NT2/D1 (cell line): ENCODE results near the gene RETREG1.

ENCODE experiments used
- DNase-seq: peaks from one replicate; pipeline ENCODE4 v3.0.0-alpha.2; 2011; ENCODE audit warnings: low read depth, low spot score
- H3K27me3 ChIP-seq: 2 replicates; pipeline ENCODE4 v1.6.0; 2011; ENCODE audit warnings: mild to moderate bottlenecking; ENCODE audit not compliant: insufficient read length, insufficient read depth
- H3K36me3 ChIP-seq: 2 replicates; pipeline ENCODE4 v1.6.1; 2011; ENCODE audit warnings: mild to moderate bottlenecking, low read length, mixed read lengths; ENCODE audit not compliant: insufficient read depth, insufficient read length
- H3K4me1 ChIP-seq: 2 replicates; pipeline ENCODE4 v1.5.1; 2011; ENCODE audit not compliant: insufficient read depth, insufficient read length
- H3K4me3 ChIP-seq: 2 replicates; pipeline ENCODE4 v1.5.1; 2011; ENCODE audit warnings: low read depth; ENCODE audit not compliant: insufficient read length
- H3K9ac ChIP-seq: 2 replicates; pipeline ENCODE4 v1.6.0; 2011; ENCODE audit warnings: low read depth; ENCODE audit not compliant: insufficient read length
- H3K9me3 ChIP-seq: 2 replicates; pipeline ENCODE4 v1.5.1; 2011; ENCODE audit warnings: mild to moderate bottlenecking, low read length; ENCODE audit not compliant: insufficient read depth
- SUZ12 ChIP-seq: IDR thresholded peaks from 2 replicates; pipeline ENCODE4 v1.6.1; 2011; ENCODE audit not compliant: insufficient read length, insufficient read depth; ENCODE audit errors: extremely low read depth
- YY1 ChIP-seq: IDR thresholded peaks from 2 replicates; pipeline ENCODE4 v1.6.1; 2011; ENCODE audit not compliant: insufficient read length, insufficient read depth
- ZNF274 ChIP-seq: IDR thresholded peaks from 2 replicates; pipeline ENCODE4 v1.6.1; 2011; ENCODE audit warnings: mild to moderate bottlenecking, low read depth, low read length

Gene RETREG1

DNA sequence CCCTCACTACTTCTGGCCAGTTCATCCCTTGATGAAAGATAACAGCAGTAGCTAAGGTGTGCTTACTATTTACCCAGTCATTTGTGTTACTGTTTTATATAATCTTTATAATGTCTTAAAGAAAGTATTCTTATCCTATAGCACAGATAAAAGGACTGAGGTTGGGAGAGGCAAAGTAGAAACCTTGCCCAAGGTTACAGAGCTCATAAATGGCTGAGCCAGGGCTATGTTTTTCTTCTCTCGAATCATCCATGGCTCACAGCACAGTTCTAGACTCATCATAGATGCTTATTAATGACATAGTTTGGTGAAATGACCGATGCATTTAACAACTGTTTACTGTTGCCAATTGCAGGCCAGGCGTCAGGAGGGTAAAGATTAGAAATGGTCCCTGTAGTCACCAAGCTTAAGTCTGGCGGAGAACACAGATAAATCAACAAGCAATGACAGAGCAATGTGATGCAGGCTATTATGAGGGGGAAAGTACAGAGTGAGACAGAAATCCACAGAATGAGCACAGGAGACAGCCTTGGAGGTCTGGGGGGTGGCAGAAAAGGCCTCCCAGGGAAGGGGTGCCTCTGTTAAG lies 85.6 kb downstream of the RETREG1 start:
- no peak for DNase-seq
- Histone ChIP-seq H3K4me3 (no peak overlapping the region), H3K9ac (no peak overlapping the region), H3K4me1 (no peaks in the 10 kb centered on the region), H3K36me3 (no peaks in the 10 kb centered on the region), H3K27me3 (no peaks in the 10 kb centered on the region), H3K9me3 (no peaks in the 10 kb centered on the region)
- TF ChIP-seq YY1 (no peak), SUZ12 (no peak), ZNF274 (no peak)

GRCh38 chr5:16529306-16529705 lies 87.5 kb downstream of the RETREG1 start:
- H3K4me3 ChIP-seq, result no peak overlapping the region
- no peak for DNase-seq
- no peaks in the 10 kb centered on the region for H3K9me3 ChIP-seq
- no peaks in the 10 kb centered on the region for H3K27me3 ChIP-seq
- no peaks in the 10 kb centered on the region for H3K4me1 ChIP-seq
- H3K36me3 ChIP-seq, result no peaks in the 10 kb centered on the region
- H3K9ac ChIP-seq, result no peak overlapping the region
- TF ChIP-seq SUZ12 (no peak), ZNF274 (no peak), YY1 (no peak)

GRCh38 chr5:16528382-16529110 lies 88.3 kb downstream of the RETREG1 start:
- H3K9ac ChIP-seq, result no peak overlapping the region
- DNase-seq, result no peak
- no peaks in the 10 kb centered on the region for H3K36me3 ChIP-seq
- H3K27me3 ChIP-seq, result no peaks in the 10 kb centered on the region
- no peaks in the 10 kb centered on the region for H3K4me1 ChIP-seq
- no peak overlapping the region for H3K4me3 ChIP-seq
- TF ChIP-seq YY1 (no peak), ZNF274 (no peak), SUZ12 (no peak)
- H3K9me3 ChIP-seq, result no peaks in the 10 kb centered on the region

GRCh38 chr5:16525651-16526050 lies 91.1 kb downstream of the RETREG1 start:
- no peaks in the 10 kb centered on the region for H3K27me3 ChIP-seq
- DNase-seq, result no peak
- no peaks in the 10 kb centered on the region for H3K4me1 ChIP-seq
- no peak overlapping the region for H3K4me3 ChIP-seq
- TF ChIP-seq YY1, result no peak
- no peak for TF ChIP-seq ZNF274
- TF ChIP-seq SUZ12, result no peak
- no peaks in the 10 kb centered on the region for H3K9me3 ChIP-seq
- no peaks in the 10 kb centered on the region for H3K36me3 ChIP-seq
- H3K9ac ChIP-seq, result no peak overlapping the region

DNA sequence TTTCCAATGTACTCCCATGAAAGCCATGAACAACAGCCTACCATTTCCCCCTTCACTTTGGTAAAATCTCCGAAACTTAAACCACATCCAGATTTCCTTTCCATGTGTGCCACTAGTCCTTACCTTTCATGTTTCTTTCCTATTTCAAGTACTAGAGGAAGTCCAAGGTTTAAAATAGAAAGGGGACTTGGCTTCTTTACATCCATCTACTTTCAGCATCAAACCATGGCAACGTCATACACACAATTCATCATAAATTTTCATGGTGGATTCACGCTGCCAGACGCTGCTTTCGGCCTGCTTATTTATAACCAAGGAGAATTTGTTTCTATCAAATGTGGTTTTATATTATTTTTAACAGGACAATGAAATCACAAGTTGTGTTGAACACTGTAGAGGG lies 92.5 kb downstream of the RETREG1 start:
- Histone ChIP-seq H3K9ac (no peak overlapping the region), H3K4me3 (no peak overlapping the region), H3K27me3 (no peaks in the 10 kb centered on the region), H3K36me3 (no peaks in the 10 kb centered on the region), H3K4me1 (no peaks in the 10 kb centered on the region), H3K9me3 (no peaks in the 10 kb centered on the region)
- TF ChIP-seq ZNF274 (no peak), SUZ12 (no peak), YY1 (no peak)
- no peak for DNase-seq

DNA sequence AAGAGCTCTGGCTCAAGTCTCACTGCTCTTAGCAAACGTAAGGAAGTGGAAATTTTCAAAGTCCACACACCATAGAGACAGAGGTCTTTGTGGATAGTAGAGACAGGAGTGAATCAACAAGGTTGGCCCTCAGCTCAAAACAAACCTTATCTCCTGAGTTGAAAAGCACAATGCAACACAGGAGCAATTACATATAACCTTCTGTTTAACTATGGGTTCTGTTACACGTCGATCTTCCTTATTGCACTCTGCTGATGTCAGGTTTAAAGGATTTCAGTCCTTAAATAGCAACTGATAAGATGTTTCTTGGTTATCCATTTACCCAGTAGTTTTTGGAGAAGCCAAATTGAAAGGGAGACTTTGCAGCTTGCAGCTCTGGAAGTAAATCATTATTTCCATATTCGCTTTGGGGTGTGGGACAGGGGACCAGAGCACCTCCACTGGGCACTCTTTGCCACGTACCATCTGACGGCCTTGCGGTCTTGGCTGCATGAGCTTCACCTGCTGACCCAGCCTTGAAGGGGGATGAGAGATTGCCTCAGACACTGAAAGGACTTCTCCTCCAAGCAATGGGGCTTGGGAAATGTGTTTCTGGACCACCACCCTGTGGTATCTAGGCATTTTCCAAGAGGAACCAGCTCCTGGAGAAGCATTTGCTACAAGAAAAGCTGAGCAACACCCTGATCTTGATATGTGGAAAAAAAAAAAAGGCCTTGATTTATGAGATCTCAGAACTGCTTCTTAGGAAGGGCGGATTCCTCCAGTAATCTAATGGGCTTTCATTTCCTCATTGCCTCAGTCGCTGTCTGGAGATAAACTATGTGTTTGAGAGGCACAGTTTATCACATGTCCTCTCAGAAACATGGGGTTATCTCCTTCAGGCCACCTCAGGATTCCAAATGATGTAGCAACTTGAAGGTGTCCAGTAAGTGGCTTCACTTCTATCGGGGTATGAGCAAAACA lies 95.0 kb downstream of the RETREG1 start:
- Histone ChIP-seq H3K27me3 (no peaks in the 10 kb centered on the region), H3K9me3 (no peaks in the 10 kb centered on the region), H3K4me1 (no peaks in the 10 kb centered on the region), H3K4me3 (no peak overlapping the region), H3K36me3 (no peaks in the 10 kb centered on the region), H3K9ac (no peak overlapping the region)
- no peak for TF ChIP-seq ZNF274
- TF ChIP-seq YY1, result no peak
- no peak for TF ChIP-seq SUZ12
- no peak for DNase-seq

- no peak for TF ChIP-seq ZNF274
- no peak for TF ChIP-seq YY1
- Histone ChIP-seq H3K36me3 (no peaks in the 10 kb centered on the region), H3K9ac (no peak overlapping the region), H3K27me3 (no peaks in the 10 kb centered on the region), H3K4me3 (no peak overlapping the region), H3K9me3 (no peaks in the 10 kb centered on the region), H3K4me1 (no peaks in the 10 kb centered on the region)
- no peak for DNase-seq
Measured at GRCh38 chr5:16520841-16521240, 96.0 kb downstream of the RETREG1 start.
